Neural cell (in vitro differentiated cells): ENCODE measurements around the gene PLCL2.

Source experiments
- CTCF ChIP-seq: fragments of 450-650 bp; IDR thresholded peaks from 2 replicates; pipeline ENCODE4 v1.5.1; 2014; ENCODE audit warnings: antibody characterized with exemption, mild to moderate bottlenecking, moderate library complexity; ENCODE audit not compliant: poor library complexity, severe bottlenecking
- TAF1 ChIP-seq: IDR thresholded peaks from 2 replicates; pipeline ENCODE4 v1.6.1; 2012; ENCODE audit warnings: low read depth

GRCh38 chr3:16992198-16992597 lies 107.4 kb downstream of the PLCL2 start:
- TF ChIP-seq CTCF: no peak
- TF ChIP-seq TAF1: no peak
